GM23248 (cell line): ENCODE data around the gene METTL8.

Experiments used
- EZH2 ChIP-seq: fragments of 200-600 bp; sonication (generic); IDR thresholded peaks from 2 replicates; pipeline ENCODE4 v1.6.1; 2018; ENCODE audit warnings: antibody characterized with exemption, mild to moderate bottlenecking; ENCODE audit not compliant: insufficient read depth, poor library complexity, severe bottlenecking
- EZH2phosphoT487 ChIP-seq: fragments of 200-600 bp; sonication (generic); IDR thresholded peaks from 2 replicates; pipeline ENCODE4 v1.6.1; 2018; ENCODE audit warnings: antibody characterized with exemption, moderate library complexity, mild to moderate bottlenecking, low read depth; ENCODE audit not compliant: insufficient read depth

DNA sequence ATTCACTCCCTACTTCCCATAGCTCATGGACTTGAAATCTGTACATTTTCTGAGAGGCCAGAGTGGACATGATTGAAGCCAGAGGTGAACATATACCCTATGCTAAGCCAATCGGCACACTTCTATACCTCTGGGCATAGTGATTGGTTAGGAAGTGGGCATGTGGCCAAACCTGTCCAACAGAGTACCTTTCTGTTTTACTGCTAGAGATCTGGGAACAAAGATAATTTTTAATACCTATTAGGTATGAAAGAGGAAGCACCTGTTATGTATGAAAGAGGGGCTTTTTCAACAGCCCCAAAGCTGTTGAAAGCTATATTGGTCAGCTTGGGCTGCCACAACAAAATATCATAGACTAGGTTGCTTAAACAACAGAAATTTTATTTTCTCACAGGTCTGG, 27.7 kb downstream of the METTL8 start:
- TF ChIP-seq EZH2 (no peak), EZH2phosphoT487 (no peak)
